GM18858 (cell line): Measurements from ENCODE around the gene VOPP1.

Source experiments
- ATAC-seq: cut with Tn5 transposase; IDR thresholded peaks from one replicate; pipeline ENCODE4 v1.9.1; 2021; ENCODE audit not compliant: unreplicated experiment

The VOPP1 gene

DNA sequence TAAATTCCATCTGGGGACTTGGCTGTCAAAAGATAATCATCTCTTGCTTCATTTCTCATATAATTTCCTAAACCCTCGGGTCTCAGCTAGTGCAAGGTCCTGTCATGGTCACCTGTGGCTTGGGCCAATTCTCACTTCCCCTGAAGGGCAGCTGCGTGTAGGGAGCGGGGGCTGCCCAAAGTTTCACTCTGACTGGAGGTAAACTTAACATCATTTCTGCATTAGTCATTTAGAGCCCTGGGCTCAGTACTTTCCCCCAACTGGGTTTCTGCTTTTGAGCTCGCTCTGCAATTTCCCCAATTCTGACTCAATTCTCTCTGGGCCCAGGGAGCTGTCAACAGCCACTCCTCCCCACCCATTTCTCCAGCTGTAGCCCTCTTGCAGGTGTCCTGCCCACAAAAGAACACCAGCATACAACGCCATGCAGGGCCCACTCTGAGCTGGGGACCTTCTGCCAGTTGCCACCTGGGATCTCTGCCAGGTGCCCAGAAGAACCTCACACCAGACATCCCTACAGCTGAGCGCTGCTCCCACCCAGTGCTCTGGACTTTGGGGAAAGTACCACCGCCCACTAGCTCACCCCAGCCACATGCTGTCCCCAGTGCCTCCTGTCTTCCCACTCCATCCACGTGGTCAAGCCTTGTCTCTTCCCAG is 37.9 kb downstream of the VOPP1 start:
- ATAC-seq, result peak; percentile 62

DNA sequence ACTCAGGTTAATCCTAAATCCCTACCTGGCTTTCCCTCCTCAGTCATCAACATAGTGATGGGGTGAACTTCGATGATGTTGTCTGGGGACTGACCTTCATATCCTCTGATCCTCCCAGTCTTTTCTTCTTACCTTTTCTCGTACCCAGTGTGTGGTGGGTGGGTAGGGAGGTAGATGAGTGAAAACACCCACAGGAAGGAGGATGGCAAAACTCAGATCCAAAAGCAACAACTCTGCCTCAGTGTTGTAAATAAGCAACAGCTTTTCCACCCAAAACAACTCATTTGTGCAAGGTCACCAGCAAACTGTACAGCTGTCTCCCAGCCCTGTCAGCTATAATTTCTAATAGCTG is 38.6 kb downstream of the VOPP1 start:
- ATAC-seq, result no peak

GRCh38 chr7:55533050-55533728 is 39.1 kb downstream of the VOPP1 start:
- peak; percentile 50 for ATAC-seq

- peak; percentile 14 for ATAC-seq
Observed at GRCh38 chr7:55532150-55532917, 40.0 kb downstream of the VOPP1 start.

- no peak for ATAC-seq
Observed at GRCh38 chr7:55531536-55531935, 40.8 kb downstream of the VOPP1 start.

- ATAC-seq, result no peak
Observed at GRCh38 chr7:55527307-55527706, 45.0 kb downstream of the VOPP1 start.

DNA sequence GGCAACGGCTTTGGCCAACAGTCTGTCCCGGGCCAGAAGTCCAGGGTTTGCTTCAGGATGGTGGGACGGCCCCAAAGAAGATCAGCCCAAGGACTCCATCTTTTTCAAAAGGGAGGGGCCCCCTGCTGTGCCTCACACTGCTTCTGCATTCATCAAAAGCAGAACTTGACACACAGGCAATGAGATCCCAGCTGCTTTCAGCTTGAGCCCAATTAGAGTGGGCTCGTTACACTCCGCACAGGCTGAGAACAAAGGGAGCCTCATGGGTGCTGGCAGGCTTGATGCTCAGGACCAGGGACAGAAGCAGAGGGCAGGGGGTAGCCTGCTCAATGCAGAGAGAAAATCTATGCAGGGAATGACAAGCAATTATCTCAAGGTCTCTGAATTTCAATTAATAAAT is 45.5 kb downstream of the VOPP1 start:
- ATAC-seq, result peak; percentile 54

DNA sequence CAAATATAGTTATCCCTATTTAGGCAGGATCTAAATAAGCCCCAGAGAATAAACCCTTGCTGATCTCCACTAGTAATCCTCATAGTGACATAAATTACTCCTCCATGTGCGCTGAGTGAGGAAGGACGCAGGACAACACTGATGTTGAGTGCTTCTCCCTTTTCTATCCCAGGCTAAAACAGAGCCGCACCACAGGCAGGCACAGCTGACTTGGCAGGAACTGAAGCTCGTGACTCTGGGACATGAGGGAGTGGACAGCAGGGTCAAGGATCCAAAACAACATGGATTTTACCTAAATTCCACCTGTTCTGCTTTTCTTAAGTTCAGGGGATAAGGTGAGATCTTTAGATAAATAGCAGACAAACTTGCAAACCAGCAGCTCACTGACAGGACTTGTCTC is 46.0 kb downstream of the VOPP1 start:
- no peak for ATAC-seq

GRCh38 chr7:55524558-55525310 is 47.6 kb downstream of the VOPP1 start:
- ATAC-seq, result no peak

- no peak for ATAC-seq
Observed at GRCh38 chr7:55523366-55523765, 48.9 kb downstream of the VOPP1 start.

DNA sequence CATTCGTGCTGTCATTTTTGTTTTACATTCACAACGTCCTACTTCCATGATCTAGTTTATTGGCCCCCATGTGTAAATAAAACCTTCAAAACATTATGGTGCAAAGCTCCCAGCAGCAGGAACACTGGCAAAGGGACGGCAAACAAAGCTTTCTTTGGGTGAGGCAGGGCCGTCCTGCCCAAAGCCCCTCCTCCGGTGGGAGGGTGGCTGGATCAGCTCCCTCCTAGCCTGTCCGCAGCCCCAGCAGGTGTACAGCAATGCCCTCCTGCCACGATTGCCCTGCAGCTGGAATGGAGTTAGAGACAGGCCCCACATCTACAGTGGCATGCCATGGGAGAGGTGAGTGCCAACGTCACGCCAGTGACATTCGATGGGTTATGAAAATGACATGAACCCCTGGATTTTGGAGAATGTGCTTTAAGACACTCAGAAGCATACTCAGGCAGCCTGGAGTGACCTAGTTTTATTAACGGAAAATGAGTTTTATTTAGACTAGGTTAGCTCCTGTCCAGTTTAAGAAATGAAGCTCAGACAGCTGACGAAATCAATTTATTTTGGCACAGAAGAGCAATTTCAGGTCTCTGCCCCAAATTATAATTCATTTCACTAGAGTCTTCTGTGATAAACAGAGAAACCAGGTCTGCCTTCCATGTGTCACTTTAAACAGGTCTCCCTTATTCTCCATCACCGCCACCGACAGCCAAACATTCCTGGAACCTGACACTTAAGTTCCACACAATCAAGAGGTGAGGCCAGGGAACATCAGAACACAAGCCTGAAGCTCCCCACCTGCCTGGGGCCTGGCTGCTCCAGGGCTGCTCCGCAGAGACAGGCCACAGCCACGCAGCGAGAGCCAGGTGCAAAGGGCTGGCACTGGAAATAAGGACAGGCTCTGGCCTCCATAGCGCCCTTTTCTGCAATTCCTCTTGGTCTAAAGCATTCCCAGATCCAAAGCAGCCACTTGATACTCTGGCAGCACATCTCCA is 50.1 kb downstream of the VOPP1 start:
- ATAC-seq, result no peak

- no peak for ATAC-seq
Observed at GRCh38 chr7:55521512-55521911, 50.8 kb downstream of the VOPP1 start.

DNA sequence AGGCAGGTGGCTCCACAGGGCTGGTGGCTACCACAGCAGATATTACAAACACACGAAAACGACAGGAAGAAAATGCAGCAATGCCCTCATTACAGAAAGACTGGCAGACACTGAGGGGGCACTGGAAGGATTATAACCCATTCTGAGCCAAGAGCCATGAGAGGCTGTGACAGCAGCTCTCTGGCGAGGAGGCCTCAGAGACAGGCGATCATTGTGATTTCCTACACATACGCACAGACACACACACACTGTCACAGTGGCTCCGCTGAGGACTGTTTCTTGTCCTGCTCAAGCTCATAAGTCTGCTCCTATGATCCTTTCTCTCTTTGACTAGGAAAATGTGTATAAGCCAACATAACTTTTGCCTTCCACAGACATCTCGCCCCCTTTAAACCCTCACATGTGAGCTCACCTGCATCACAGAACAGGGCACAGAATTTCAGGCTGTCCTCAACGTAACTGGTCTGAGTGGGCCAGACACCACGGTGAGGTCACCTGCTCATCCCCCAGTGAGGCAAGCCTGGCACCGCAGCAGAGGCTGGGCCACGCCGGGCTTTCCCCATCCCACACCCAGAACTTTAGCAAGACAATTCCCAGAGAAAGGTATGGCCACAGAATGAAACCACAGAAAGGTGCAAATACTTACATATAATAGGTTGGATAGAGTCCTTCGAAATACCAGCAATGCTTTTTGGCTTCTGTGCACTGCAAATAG is 51.7 kb downstream of the VOPP1 start:
- no peak for ATAC-seq

- no peak for ATAC-seq
Observed at GRCh38 chr7:55518836-55519235, 53.5 kb downstream of the VOPP1 start.

GRCh38 chr7:55517936-55518689 is 54.2 kb downstream of the VOPP1 start:
- no peak for ATAC-seq

DNA sequence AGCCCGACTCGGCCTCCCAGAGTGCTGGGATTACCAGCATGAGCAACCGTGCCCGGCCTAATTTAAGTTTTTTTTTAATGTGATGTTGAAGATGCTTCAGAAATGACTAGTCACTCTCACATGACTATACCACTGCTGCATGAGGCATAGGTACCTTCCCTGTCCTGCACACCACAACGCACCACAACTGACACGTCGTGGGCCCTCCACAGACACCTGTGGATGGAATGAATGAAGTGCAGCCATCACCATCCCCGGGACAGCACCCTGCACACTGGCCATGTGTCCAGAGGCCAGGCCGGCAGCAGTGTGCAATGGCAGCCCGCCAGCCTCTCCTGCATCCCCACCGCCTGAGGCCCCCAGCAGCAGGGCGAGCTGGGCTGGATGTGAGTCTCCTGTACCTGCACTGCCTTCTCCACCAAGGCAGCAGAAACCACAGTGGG is 55.1 kb downstream of the VOPP1 start:
- ATAC-seq, result peak; percentile 77

DNA sequence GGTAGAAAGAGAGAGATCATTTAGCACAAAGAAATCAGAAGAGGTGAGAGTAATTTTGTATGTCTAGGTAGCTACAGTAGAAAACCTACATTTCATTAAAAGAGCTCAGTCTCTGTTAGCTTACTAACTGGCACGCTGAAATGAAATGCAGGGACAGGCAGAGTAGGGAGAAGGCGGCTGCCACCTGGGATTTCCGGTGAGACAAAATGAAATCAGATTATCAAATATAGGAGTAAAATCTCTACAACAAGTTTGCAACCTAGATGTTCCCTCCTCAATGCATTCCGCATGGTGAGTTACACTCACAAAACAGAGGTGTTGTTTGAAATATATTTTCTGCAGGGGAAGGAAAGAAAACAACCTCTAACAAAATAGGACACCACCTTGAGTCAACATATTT is 55.9 kb downstream of the VOPP1 start:
- ATAC-seq, result no peak

DNA sequence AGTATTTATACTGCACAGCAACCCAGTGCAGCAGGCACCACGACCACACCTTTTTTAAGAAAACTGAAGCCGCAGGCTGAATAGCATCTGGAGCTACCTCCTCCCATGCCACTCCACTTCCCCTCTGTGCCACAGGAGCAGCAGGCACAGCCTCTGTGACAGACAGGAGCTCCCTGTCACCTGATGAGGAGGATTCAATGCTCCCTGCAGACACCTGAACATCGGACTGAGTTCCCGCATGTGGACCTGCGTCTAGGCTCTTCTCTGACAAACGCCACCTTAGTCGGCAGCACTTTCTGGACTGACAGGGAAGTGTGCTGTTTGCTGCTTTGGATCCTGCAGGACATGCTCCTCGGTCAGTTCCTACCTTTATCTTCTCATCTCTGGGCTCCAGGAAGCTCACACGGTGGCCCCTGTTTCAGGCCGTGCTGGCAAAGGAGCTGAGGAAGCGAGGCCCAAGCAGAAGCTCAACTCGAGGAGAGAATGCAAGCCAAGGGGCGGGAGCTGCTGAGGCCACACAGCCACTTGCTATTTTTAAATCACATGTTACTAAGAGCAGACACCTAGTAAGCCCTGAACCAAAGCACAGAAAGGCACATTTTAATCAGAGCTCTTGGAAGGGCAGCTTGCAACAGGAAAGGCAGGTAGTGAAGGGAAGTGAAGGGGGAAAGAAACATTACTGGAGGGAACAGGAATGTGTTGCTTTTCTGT is 56.6 kb downstream of the VOPP1 start:
- ATAC-seq, result peak; percentile 36
